GM23248 (cell line): ENCODE data around the gene HORMAD1. TPM values are rescaled to one million over a fixed set of nuclear protein-coding genes. Genes with fewer than 3 reads are reported as not detected.

Experiments used
- DNase-seq: peaks from one replicate; pipeline ENCODE4 v3.0.0-alpha.2; 2015
- H2AFZ ChIP-seq: fragments of 200-600 bp; sonication (generic); 2 replicates; pipeline ENCODE4 v1.6.1; 2016; ENCODE audit warnings: antibody characterized with exemption
- H3F3A ChIP-seq: fragments of 200-600 bp; sonication (generic); 2 replicates; pipeline ENCODE4 v1.6.1; 2016; ENCODE audit warnings: mild to moderate bottlenecking, antibody characterized with exemption, mixed run types; ENCODE audit not compliant: insufficient read depth
- H3K27ac ChIP-seq: fragments of 200-600 bp; sonication (generic); 2 replicates; pipeline ENCODE4 v1.5.1; 2016; ENCODE audit warnings: mild to moderate bottlenecking
- H3K27me3 ChIP-seq: fragments of 200-600 bp; sonication (generic); replicated peaks from 2 replicates; pipeline ENCODE4 v1.6.1; 2016; ENCODE audit warnings: mild to moderate bottlenecking; ENCODE audit not compliant: insufficient read depth
- H3K36me3 ChIP-seq: fragments of 200-600 bp; sonication (generic); 2 replicates; pipeline ENCODE4 v1.6.1; 2016; ENCODE audit warnings: low read depth, mild to moderate bottlenecking
- H3K4me1 ChIP-seq: fragments of 200-600 bp; sonication (generic); 2 replicates; pipeline ENCODE4 v1.6.1; 2016; ENCODE audit warnings: mild to moderate bottlenecking; ENCODE audit not compliant: insufficient read depth
- H3K4me2 ChIP-seq: fragments of 200-600 bp; sonication (generic); one replicate; pipeline ENCODE4 v1.6.1; 2016; ENCODE audit warnings: mild to moderate bottlenecking; ENCODE audit not compliant: unreplicated experiment
- H3K4me3 ChIP-seq: fragments of 200-600 bp; sonication (generic); 2 replicates; pipeline ENCODE4 v1.5.1; 2016; ENCODE audit warnings: mild to moderate bottlenecking
- H3K79me2 ChIP-seq: fragments of 200-600 bp; sonication (generic); 2 replicates; pipeline ENCODE4 v1.6.1; 2016; ENCODE audit warnings: mild to moderate bottlenecking; ENCODE audit not compliant: insufficient read depth
- H3K9ac ChIP-seq: fragments of 200-600 bp; sonication (generic); 2 replicates; pipeline ENCODE4 v1.6.1; 2016; ENCODE audit warnings: mild to moderate bottlenecking
- H3K9me2 ChIP-seq: fragments of 200-600 bp; sonication (generic); 2 replicates; pipeline ENCODE4 v1.6.1; 2016; ENCODE audit warnings: mixed run types, mild to moderate bottlenecking, moderate library complexity; ENCODE audit not compliant: insufficient read depth
- H3K9me3 ChIP-seq: fragments of 200-600 bp; sonication (generic); one replicate; pipeline ENCODE4 v1.6.1; 2017; ENCODE audit warnings: low read depth
- H4K20me1 ChIP-seq: fragments of 200-600 bp; sonication (generic); 2 replicates; pipeline ENCODE4 v1.6.0; 2016; ENCODE audit not compliant: insufficient read depth
- EZH2 ChIP-seq: fragments of 200-600 bp; sonication (generic); IDR thresholded peaks from 2 replicates; pipeline ENCODE4 v1.6.1; 2018; ENCODE audit warnings: antibody characterized with exemption, mild to moderate bottlenecking; ENCODE audit not compliant: insufficient read depth, poor library complexity, severe bottlenecking
- EZH2phosphoT487 ChIP-seq: fragments of 200-600 bp; sonication (generic); IDR thresholded peaks from 2 replicates; pipeline ENCODE4 v1.6.1; 2018; ENCODE audit warnings: antibody characterized with exemption, moderate library complexity, mild to moderate bottlenecking, low read depth; ENCODE audit not compliant: insufficient read depth
- WGBS, 2 experiments: methylation state at CpG; one replicate each; pipeline ENCODE4 v1.1.6; 2015 to 2017; ENCODE audit warnings: low lambda C conversion rate in 2 of 2, low coverage in 1 of 2; ENCODE audit errors: missing lambda C conversion rate in 2 of 2; 5-methylcytosine and 5-hydroxymethylcytosine counted together
- in situ Hi-C: fragments of 300-500 bp; cut with MboI; formaldehyde crosslinking; loops from 2 replicates; pipeline ENCODE4 v1.15.0; 2020
- polyA plus RNA-seq: library from polyadenylated mRNA; unstranded; fragments of >200 nt; fragmentation: Nextera tagmentation; extraction: Ambion mirVana; gene quantifications from 2 replicates; pipeline ENCODE4 v1.2.1, GENCODE V29; 2016
- total RNA-seq: library from RNA; depleted of rRNA; stranded (reverse); fragments of >200 nt; shearing (Covaris generic); gene quantifications from 2 replicates; pipeline ENCODE4 v1.2.3, GENCODE V29; 2014

HORMAD1 gene
- total and polyA plus RNA-seq, 2 experiments from 2014 or later: not detected

DNA sequence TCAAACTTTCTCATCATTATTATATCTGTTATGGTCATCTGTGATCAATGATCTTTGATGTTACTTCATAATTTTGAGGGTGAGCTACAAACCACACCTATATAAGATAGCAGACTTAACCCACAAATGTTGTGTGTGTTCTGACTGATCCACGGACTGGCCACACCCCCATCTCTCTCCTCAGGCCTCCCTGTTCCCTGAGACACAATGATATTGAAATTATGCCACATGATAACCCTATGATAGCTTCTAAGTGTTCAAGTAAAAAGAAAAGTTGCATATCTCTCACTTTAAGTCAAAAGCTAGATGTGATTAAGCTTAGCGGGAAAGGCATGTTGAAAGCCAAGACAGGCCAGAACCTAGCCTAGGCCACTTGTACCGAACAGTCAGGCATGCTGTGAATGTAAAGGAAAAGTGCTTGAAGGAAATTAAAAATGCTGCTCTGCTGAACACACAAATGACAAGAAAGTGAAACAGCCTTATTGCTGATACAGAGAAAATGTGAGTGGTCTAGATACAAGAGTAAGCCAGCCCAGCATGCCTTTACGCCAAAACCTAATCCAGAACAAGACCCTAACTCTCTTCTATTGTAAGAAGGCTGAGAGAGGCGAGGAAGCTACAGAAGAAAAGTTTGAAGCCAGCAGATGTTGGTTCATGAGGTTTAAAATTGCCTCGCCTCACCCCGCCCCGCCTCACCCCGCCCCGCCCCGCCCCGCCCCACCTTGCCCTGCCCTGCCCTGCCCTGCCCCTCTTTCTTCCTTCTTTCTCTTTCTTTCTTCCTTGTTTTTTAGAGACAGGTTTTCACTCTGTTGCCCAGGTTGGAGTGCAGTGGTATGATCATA, 28.4 kb upstream of the HORMAD1 start:
- WGBS, 2 experiments: 86 to 92% methylated on average over 5 to 12 of the region's 12 CpGs
- Histone ChIP-seq H3K27ac (no peak overlapping the region), H3K9me2 (no peaks in the 10 kb centered on the region), H3K27me3 (no peaks in the 10 kb centered on the region), H4K20me1 (no peaks in the 10 kb centered on the region), H3K4me1 (no peaks in the 10 kb centered on the region), H3K9ac (no peak overlapping the region), H3K9me3 (no peaks in the 10 kb centered on the region), H3F3A (no peaks in the 10 kb centered on the region), H3K79me2 (no peaks in the 10 kb centered on the region), H2AFZ (no peak overlapping the region), H3K4me3 (no peak overlapping the region), H3K36me3 (no peaks in the 10 kb centered on the region), H3K4me2 (no peak overlapping the region)
- TF ChIP-seq EZH2phosphoT487 (no peak), EZH2 (no peak)
- no peak for DNase-seq
- in situ Hi-C loops: no loop called here

DNA sequence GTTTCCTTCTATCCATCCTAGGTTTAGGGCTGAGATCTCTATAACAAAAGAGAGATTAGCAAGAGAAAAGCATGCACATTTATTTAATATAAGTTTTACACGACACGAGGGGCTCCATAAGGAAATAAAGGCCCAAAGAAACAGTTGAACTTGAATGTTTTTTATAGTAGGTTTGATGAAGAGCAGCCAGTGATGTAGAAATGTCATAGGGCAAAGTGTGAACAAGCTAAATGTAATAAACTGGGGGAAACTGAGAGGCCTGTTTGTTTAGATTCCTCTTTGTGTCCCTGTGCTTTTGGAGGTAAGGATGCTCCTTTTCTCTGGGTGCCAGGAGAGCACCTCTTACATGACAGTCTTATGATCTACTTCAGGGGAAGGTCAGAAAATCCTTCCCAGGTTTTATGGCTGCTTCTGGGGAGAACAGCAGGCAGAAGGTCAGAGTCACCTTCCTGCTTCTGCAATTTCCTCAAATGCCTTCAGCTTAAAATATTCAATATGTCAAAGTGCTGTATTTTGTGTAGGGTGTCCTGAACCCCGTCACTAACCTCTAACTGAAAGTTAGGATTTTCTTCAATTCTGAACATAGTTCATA, 9.5 kb upstream of the HORMAD1 start:
- H3K27me3 ChIP-seq: no peaks in the 10 kb centered on the region
- H3K4me1 ChIP-seq: no peaks in the 10 kb centered on the region
- H3K27ac ChIP-seq: no peak overlapping the region
- H2AFZ ChIP-seq: no peak overlapping the region
- no peaks in the 10 kb centered on the region for H3K9me2 ChIP-seq
- H4K20me1 ChIP-seq: no peaks in the 10 kb centered on the region
- no peaks in the 10 kb centered on the region for H3K36me3 ChIP-seq
- H3K4me3 ChIP-seq: no peak overlapping the region
- in situ Hi-C loops: no loop called here
- no peak overlapping the region for H3K9ac ChIP-seq
- 72 to 81% methylated on average over 3 of the region's 3 CpGs for WGBS, 2 experiments
- H3K9me3 ChIP-seq: no peaks in the 10 kb centered on the region
- H3K4me2 ChIP-seq: no peak overlapping the region
- no peak for DNase-seq
- no peak for TF ChIP-seq EZH2phosphoT487
- no peak for TF ChIP-seq EZH2
- no peaks in the 10 kb centered on the region for H3K79me2 ChIP-seq
- H3F3A ChIP-seq: no peaks in the 10 kb centered on the region

DNA sequence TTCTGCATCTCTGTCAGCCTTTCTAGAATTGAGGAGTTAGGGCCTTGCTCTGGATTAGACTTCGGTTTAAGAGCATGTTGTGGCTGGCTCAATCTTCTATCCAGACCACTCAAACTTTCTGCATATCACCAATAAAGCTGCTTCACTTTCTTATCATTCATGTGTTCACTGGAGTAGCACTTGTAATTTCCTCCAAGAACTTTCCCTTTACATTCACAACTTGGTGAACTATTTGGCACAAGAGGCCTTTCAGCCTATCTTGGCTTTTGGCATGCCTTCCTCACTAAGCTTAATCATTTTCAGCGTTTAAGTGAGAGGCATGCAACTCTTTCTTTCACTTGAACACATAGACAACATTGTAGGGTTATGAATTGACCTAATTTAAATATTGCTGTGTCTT, 3.6 kb upstream of the HORMAD1 start:
- no peaks in the 10 kb centered on the region for H4K20me1 ChIP-seq
- H3K9me3 ChIP-seq: no peaks in the 10 kb centered on the region
- H3K36me3 ChIP-seq: no peaks in the 10 kb centered on the region
- H3K9ac ChIP-seq: no peak overlapping the region
- no peaks in the 10 kb centered on the region for H3K27me3 ChIP-seq
- H3K4me3 ChIP-seq: no peak overlapping the region
- H3K79me2 ChIP-seq: no peaks in the 10 kb centered on the region
- 49% methylated on average over 2 of the region's 2 CpGs for WGBS, 2 experiments
- no peak overlapping the region for H3K4me2 ChIP-seq
- no peaks in the 10 kb centered on the region for H3F3A ChIP-seq
- in situ Hi-C loops: no loop called here
- no peak overlapping the region for H2AFZ ChIP-seq
- no peak overlapping the region for H3K27ac ChIP-seq
- no peaks in the 10 kb centered on the region for H3K4me1 ChIP-seq
- DNase-seq: no peak
- no peak for TF ChIP-seq EZH2phosphoT487
- TF ChIP-seq EZH2: no peak
- H3K9me2 ChIP-seq: no peaks in the 10 kb centered on the region

DNA sequence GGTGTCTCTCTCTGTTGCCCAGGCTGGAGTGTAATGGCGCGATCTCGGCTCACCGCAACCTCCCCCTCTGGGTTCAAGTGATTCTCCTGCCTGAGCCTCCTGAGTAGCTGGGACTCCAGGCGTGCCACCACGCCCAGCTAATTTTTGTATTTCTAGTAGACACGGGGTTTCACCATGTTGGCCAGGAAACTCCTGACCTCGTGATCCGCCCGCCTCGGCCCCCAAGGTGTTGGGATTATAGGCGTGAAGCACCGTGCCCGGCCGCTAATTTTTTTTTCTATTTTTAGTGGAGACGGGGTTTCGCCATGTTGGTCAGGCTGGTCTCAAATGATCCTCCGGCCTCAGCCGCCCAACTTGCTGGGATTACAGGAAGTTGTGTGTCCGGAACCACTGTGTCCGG, 597 bp downstream of the HORMAD1 start:
- no peak for DNase-seq
- Histone ChIP-seq H3F3A (no peaks in the 10 kb centered on the region), H3K79me2 (no peaks in the 10 kb centered on the region), H3K9ac (no peak overlapping the region), H3K9me2 (no peaks in the 10 kb centered on the region), H3K27ac (no peak overlapping the region), H3K9me3 (no peaks in the 10 kb centered on the region), H3K4me2 (no peak overlapping the region), H3K36me3 (no peaks in the 10 kb centered on the region), H2AFZ (no peak overlapping the region), H4K20me1 (no peaks in the 10 kb centered on the region), H3K4me3 (no peak overlapping the region), H3K4me1 (no peaks in the 10 kb centered on the region), H3K27me3 (no peaks in the 10 kb centered on the region)
- 93% methylated on average over 17 to 21 of the region's 21 CpGs for WGBS, 2 experiments
- in situ Hi-C loops: no loop called here
- TF ChIP-seq EZH2phosphoT487 (no peak), EZH2 (no peak)
